ENCODE measurements around the gene LDB2.

LDB2 gene

DNA sequence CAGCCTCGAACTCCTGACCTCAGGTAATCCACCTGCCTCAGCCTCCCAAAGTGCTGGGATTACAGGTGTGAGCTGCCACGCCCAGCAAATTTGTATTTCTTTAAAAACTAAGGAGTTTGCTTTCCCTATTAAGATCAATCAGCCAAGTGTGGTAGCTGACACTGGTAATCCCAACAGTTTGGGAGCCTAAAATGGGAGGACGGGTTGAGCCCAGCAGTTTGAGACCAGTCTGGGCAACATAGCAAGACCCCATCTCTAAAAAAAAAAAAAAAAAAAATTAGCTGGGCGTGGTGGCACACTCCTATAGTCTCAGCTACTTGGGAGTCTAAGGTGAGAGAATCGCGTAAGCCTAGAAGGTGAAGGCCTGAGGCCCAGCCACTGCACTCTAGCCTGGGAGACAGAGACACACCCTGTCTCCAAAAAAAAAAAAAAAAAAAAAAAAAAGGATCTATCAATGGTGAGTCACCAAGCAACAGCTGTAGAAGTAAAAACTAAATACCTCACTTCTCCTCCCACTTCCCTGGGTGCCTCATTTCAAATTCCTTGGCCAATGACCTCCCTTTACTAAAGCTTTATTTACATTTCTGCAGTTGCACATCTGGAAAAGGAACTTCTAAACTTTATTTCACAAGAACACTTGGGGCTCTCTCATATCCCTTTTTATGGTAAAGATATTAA is 54.5 kb downstream of the LDB2 start:
- DNase-seq (ENCODE audit: low read depth in 1 of 2, low spot score in 1 of 2) = no peak

DNA sequence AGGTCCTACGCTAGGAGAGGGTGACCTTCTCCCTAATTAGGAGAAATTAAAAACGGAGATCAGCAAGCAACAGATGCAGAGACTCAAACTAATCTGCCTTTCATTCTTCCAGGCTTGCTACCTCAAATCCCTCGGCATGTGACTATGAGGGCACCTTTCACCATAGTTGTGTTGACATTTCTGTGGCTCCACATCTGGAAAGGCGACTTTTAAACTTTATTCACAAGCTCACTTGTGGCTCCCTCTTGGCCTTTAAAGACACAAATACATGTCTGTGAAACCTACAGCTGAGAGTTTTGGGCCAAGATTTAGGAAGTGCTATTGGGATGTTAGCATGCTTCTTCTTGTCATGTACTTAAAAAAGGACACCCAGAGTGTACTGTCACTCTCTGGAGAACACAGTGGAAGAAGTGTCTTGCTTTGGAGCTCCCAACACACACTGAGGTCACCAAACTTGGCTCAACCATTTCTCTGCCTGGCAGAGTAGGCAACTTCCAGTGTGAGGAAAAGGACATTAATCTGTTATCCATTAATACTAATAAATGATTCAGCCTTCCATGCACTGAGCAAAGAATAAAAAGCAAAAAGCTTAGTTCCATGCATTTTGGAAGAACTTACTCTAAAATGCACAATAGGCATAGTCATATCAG is 60.1 kb downstream of the LDB2 start:
- no peak for DNase-seq (ENCODE audit: low read depth in 1 of 2, low spot score in 1 of 2)

DNA sequence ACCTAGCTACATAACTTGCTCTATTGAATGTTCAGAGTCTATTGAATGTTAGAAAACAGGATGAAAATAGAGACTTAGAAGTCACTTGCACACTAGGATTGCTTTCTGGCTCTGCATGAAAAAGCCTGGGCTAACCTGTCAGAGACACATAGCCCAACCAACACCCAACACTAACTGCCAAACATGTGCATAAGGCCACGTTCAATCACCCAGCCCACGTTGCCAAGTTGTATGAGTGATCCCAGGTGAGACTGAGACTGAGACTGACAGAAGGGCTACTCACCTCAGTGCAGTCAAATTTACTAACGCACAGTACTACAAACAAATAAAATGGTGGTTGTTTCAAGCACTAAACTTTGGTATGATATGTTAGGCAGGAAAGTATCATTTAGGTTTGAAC is 61.0 kb downstream of the LDB2 start:
- no peak for DNase-seq (ENCODE audit: low read depth in 1 of 2, low spot score in 1 of 2)

DNA sequence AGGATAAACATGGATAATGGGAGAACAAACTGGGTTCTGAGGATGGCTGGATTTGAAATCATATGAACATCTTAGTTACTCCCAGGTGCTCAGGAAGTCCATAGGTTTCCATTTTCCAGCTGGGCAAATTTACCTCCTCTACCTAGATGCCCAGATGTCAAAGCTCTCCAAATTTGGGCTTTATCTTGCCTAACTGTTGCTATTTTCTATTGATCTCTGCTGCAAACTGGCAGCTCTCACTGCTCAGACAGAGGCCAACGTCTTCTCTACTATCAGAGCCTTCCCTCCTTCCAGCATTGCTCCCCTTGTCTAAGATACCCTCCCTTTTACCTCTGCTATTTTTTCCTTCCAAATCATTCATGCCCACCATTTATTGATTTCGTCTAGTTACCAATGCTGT is 62.1 kb downstream of the LDB2 start:
- DNase-seq (ENCODE audit: low read depth in 1 of 2, low spot score in 1 of 2) = no peak

DNA sequence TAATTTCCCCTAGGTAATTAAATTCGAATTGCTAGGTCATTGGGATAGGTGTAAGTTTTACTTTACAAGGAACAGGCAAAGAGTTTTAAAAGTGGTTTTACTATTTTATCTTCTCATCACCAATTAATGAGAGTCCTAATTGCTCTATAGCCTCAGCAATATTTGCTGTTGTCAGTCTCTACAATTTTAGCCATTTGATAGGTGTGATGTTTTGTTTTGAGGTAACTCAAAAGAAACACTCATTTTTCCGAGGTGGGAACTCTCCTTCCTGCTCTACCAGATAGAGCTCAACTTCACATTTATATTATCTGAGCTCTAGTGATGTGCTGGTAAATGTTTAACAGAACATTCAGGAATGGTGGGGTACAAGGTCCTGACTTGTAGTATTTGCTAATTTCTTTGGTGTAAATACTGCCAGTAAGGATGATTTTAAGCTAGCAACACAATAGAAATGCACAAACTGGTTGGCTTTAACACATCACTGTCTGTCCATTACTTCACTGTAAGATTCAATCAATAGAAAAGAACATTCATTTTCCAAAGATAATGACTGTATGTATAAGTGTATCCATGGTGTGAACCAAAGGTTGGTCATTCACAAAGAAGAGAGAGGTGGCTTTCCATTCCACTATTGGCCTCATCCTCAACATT is 62.7 kb downstream of the LDB2 start:
- no peak for DNase-seq (ENCODE audit: low read depth in 1 of 2, low spot score in 1 of 2)

DNA sequence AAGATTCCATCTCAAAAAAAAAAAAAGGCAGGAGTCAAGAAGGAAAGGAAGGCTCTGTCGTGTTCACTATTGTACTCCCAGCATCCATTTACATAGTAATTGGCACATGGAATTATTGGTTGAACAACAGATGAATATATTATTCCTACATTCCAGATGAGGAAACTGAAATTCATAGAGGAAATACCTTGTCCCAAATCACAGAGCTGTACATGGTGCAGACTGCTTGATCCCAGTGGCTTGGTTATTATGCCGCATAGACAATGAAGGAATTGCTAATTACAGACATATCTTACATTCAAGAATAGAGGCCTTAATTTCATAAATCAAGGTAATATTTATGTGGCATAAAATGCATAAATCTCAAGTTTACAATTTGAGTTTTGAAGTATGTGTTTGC is 63.6 kb downstream of the LDB2 start:
- DNase-seq (ENCODE audit: low read depth in 1 of 2, low spot score in 1 of 2) = no peak

DNA sequence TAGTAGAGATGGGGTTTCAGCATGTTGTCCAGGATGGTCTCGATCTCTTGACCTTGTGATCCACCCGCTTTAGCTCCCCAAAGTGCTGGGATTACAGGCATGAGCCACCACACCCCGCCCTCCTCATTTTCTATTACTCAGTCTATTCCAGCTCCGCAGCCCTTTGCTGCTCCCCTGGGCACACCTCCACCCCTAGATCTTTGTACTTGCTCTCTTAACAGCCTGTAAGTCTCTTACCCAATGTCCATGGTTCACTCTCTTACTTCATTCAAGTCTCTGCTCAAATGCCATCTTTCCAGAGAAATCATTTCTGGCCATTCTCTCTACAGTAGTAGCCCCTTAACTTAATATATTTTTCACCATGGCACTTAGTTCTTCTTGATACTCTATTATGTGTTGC is 64.7 kb downstream of the LDB2 start:
- DNase-seq (ENCODE audit: low read depth in 1 of 2, low spot score in 1 of 2) = no peak

DNA sequence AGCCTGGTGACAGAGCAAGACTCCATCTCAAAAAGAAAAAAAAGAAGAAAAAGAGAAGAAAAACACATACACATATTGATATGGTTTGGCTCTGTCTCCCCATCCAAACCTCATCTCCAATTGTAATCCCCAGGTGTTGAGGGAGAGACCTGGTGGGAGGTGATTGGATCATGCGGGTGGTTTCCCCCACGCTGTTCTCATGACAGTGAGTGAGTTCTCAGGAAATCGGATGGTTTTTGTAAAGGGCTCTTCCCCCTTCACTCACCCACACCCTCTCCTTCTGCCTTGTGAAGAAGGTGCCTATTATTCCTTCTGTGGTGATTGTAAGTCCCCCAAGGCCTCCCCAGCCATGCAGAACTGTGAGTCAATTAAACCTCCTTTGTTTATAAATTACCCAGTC is 68.4 kb downstream of the LDB2 start:
- no peak for DNase-seq (ENCODE audit: low read depth in 1 of 2, low spot score in 1 of 2)

DNA sequence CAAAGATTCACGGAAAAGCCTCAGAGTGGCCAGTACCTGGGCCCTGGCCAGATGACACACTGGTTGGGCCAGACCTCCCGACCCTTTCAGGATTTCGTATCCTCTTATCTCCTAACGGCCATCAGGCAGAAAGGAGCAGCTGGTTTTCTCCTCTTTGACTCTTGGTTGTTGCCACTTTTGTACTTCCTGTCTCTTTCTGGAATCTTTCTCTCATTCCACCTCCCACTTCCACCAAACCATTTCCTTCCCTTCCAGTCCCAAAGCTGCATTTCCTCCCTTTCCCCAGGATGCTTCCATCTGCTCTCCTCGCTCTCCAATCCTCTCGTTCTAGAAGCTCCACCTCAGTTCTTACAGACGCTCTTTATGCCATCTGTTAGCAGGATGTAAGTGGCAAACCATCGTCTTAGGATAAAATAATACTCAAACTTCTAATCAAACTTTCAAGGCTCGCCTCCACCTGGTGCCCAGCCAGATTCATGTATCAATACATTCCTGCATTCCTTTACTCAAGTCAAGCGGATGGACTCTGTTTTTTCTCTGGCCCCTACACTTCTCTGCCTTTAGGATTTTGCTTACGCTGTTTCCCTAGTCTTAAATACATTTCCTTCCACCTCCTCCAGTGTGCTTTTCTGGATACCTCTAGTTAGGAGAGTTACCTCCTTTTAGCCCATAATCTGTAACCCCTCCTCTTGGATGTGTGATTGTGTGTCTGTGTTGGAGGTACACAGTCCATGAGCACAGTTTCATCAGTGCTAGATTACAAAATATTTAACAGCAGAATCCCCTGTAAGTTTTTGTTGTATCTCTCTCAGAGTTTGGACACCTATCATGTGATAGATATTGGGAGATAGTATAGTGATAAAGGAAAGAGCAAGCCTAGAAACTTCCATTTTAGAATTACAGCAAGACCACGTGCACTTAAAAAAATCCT is 70.4 kb downstream of the LDB2 start:
- DNase-seq (ENCODE audit: low read depth in 1 of 2, low spot score in 1 of 2) = no peak

DNA sequence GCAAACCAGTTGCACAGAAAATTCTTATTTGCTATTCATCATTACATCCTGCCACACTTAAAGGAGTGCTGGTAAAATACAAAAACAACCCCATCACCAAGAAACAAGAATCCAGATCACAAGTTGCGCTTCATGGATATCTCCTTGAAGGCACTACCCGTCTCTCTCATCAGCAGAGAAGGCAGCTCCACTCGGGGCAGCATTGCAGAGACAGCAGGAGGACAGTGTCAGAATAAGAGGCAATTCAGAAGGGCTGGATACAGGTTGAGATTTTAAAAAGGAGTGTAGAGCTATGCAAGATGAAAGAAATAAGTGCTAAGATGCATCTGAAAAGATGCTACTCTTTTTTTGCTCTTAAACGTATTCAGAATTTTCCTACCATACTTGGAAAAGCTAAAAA is 71.4 kb downstream of the LDB2 start:
- no peak for DNase-seq (ENCODE audit: low read depth in 1 of 2, low spot score in 1 of 2)

DNA sequence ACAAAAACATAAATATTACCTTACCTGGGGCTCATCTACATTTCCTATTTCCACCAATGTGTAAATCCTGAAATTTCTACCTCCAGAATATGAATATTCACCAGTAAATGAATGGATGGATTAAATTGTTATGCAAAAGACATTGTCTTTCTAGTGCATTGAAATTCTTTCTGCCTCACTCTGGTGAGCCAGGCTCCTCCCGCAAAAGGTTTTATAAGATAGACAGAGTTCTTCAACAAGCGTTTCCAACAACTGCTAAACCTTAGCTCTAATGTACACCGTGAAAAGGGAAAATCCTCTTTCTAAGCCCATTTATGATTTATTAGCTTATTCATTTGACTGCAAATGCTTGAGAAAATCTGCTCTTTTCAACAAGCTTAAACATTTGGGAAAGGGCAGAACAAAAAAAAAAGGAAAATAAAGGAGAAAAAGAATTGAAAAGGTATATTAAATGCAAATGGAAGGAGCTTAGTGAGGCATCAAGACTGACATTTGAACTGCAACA is 72.0 kb downstream of the LDB2 start:
- no peak for DNase-seq (ENCODE audit: low read depth in 1 of 2, low spot score in 1 of 2)

DNA sequence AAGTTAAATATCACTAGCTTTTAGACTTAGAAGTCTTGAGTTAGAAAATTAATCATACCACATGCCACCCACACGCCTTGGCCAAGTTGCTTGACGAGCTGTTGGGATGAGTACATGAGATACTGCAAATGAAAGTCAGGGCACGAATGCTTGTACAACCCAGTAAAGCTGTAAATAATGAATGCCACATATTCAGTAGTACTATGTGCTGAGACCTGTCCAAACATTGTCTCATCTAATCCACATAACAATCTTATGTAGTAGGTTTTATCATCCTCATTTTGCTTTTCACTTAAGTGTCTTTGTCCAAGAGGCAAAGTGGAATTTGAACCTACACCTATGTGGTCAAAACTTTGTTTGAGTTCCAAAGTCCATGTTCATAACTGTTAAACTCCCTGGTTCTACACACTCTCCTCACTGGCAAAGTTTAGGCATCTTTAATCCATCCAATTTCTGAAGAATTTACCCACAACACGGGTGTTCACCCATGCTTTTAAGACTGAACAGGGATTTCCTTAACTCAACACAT is 74.1 kb downstream of the LDB2 start:
- DNase-seq (ENCODE audit: low read depth in 1 of 2, low spot score in 1 of 2) = no peak

DNA sequence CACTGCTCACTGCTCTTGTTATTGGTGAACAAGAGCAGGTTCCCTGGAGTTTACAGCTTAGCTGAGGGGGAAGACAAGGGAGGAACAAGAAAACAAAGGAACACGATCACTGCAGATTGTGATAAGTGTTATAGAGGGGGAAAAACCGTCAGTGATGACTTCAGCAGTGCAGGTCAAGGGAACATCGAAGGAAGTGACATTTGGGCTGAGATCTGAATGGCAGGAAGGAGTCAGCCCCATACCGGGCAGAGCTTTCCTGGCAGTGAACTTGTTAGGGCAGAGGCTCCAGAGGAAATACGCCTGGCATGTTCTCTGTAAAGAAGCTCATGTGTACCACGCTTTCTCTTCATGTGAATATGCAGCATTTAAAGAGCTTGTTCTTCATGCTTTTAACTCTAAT is 78.1 kb downstream of the LDB2 start:
- DNase-seq (ENCODE audit: low read depth in 1 of 2, low spot score in 1 of 2) = no peak

DNA sequence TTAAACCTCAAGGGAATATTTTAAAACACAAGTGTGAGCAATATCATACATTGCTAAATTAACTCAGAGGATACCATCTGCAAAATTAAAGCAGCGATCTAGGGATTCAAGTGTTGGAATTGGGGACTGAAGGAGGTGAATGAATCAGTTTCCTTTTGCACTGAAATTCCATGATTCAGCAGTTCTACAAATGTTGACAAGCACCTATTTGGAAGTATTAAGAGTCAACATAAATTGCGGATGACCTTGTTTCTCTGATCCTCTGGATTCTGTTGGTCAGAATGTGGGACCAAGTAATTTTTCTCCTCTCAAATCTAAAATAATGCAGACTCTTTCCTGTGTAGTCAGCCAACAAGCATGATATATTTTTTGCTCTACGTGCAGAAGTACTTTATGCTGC is 78.8 kb downstream of the LDB2 start:
- no peak for DNase-seq (ENCODE audit: low read depth in 1 of 2, low spot score in 1 of 2)

DNA sequence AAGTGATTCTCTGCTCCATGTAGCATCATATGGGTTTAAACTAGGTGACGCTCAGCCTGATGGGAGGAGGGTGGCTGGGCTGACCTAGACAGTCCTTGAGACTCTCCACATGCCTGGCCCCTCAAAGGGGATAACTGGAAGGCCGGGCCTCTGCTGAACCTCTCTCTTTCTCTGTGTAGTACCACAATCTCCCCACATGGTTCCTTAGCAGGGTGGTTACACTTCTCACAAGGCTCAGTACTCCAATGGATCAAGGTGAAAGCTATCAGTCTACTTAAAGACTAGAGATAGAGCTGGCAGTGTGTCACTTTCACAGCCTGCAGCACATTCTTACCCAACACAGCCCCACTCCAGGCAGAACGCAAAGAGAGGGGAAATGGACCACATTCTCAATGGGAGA is 80.4 kb downstream of the LDB2 start:
- DNase-seq (ENCODE audit: low read depth in 1 of 2, low spot score in 1 of 2) = no peak

DNA sequence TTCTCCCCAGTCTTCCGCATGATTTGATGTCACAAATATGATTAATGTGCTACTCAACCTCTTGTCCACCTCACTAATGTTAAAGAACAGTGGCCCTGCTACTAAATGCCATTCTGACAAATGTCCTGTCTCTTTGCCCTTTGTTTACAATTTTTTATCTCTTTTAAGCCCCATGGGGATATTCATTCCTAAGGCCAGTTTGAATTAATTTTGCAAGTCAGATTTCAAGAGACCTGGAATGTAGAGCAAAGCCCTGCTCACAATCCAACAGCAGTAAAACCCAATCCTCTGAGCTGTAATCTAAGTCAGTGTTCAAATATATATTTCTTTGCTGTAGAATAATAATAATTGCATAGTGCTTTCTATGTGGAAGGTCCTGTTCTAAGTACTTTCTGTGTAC is 81.2 kb downstream of the LDB2 start:
- DNase-seq (ENCODE audit: low read depth in 1 of 2, low spot score in 1 of 2) = no peak

DNA sequence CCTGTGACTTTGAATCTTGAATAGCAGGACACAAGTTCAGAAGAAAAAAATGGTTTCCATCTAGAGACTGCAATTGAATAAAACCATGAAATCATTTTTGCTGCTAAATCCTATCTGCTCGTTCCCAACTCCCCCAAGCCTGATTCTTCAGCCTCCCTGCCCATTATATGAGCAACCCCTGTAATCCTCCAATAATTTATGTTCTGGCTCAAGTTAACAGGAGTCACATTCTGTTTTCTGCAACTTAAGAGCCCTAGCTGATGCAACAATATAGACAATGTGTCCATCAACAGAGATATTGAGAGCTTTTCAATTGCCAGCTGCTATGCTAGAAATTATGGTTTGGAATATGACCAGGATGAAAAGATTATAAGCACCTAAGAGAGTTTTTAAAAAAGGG is 84.1 kb downstream of the LDB2 start:
- DNase-seq (ENCODE audit: low read depth in 1 of 2, low spot score in 1 of 2) = no peak

DNA sequence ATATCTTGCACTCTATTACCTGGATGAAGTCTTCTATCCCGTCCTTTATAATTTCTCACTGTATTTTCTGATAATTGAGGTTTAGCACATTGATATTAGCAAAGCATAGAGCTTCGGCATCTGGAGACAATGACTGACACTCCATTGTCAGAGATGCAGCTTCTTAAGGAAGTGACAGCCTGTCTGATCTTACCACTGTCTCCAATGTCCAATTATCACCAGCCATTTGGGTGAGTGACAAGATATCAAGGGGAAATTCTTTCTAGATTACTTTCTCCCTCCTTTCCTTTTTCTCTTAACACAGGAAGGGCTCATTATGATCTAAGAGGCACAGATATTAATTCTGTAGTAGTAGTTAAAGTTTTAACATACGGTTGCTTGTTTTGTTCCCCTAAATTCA is 86.4 kb downstream of the LDB2 start:
- no peak for DNase-seq (ENCODE audit: low read depth in 1 of 2, low spot score in 1 of 2)

DNA sequence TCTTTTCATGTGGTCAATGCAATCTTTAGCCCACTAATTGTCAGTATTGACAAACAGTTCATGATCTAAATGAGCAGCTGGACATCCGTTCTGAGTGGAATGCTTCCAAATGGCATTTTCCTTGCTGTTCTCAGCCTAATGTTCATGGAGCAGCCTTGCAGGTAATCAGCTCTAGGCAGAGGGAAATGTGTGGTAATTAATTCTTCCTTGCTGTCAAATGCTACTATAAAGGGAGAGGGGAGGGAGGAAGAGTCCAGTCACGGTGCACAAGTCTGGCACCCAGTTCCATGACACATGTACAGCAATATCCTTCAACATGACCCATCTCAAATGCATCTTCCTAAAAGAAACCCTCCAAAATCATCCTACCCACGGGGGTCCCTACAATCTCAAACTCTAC is 88.5 kb downstream of the LDB2 start:
- no peak for DNase-seq (ENCODE audit: low read depth in 1 of 2, low spot score in 1 of 2)

DNA sequence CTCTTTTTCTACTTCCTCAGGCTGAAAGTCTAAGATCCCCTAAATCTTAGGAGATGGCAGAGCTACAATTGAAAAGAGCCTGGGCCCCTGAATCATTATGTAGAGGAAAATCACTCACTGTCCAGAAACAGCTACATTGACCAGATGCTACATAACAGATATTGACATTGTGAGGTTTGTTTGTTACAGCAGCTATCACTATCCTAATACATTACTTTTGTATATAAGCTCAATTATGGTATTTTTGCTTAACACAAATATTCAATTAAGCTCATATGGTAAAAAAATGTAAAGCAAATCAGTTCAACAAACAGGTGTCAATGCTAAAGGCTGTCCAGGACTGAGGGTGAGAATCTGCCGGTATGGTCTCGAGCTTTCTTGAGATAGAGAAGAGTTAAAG is 89.4 kb downstream of the LDB2 start:
- DNase-seq (ENCODE audit: low read depth in 1 of 2, low spot score in 1 of 2) = no peak

DNA sequence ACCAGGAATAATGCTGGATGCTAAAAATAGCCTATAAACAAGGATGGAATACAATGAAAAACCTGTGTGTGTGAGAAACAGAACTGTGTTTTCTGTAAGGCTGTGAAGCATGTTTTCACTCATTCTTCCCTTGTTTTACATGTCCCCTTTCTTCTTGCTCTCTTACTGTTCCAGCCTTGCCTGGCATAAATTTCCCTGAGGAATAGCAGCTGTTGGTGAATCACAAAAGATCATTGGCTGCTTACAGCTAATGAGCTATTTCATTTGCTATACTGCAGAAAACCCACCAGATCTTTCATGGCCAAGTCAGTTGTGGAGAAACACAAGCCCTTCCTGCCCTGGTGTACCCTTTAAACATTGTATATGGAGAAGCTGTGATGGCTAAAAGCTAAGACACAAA is 91.1 kb downstream of the LDB2 start:
- DNase-seq (ENCODE audit: low read depth in 1 of 2, low spot score in 1 of 2) = no peak
